Measurements from ENCODE around the gene HIRA.

Gene HIRA

GRCh38 chr22:19478045-19478900 is 46.7 kb upstream of the HIRA start:
- no peak for DNase-seq (ENCODE audit: low read depth)
- TF ChIP-seq, protein P1, sequence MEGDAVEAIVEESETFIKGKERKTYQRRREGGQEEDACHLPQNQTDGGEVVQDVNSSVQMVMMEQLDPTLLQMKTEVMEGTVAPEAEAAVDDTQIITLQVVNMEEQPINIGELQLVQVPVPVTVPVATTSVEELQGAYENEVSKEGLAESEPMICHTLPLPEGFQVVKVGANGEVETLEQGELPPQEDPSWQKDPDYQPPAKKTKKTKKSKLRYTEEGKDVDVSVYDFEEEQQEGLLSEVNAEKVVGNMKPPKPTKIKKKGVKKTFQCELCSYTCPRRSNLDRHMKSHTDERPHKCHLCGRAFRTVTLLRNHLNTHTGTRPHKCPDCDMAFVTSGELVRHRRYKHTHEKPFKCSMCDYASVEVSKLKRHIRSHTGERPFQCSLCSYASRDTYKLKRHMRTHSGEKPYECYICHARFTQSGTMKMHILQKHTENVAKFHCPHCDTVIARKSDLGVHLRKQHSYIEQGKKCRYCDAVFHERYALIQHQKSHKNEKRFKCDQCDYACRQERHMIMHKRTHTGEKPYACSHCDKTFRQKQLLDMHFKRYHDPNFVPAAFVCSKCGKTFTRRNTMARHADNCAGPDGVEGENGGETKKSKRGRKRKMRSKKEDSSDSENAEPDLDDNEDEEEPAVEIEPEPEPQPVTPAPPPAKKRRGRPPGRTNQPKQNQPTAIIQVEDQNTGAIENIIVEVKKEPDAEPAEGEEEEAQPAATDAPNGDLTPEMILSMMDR (IDR thresholded peaks at IDR 0.05; ENCODE audit: control insufficient read depth, insufficient read depth, low read depth, low read length, missing control alignments), result no peak
- peak overlapping the region; percentile 91 for H3K4me3 ChIP-seq (ENCODE audit: control insufficient read depth, low read depth, low read length)

GRCh38 chr22:19477321-19478044 is 46.0 kb upstream of the HIRA start:
- peak overlapping the region; percentile 91 for H3K4me3 ChIP-seq (ENCODE audit: control insufficient read depth, low read depth, low read length)
- DNase-seq (ENCODE audit: low read depth), result no peak
- TF ChIP-seq, protein P1 (IDR thresholded peaks at IDR 0.05; ENCODE audit: control insufficient read depth, insufficient read depth, low read depth, low read length, missing control alignments), result no peak

DNA sequence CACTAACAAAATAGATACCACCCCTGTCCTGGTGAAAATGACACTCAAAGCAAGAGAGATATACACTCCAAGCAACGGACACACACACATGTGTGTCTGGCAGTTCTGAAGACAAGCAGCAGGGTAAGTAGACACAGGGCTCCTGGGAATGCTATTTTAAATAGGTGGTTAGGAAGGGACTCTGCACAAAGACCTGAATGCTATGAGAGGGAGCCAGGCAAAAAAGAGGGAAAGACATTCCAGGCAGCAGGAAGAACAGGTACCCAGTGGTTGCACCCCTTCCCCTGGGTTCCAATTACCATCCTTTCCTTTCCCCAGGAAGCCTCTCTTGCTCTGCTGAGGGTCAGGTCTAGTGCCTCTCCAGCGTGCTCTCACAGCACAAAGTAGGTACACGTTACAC is 44.5 kb upstream of the HIRA start:
- no peak for DNase-seq (ENCODE audit: low read depth)
- TF ChIP-seq, protein P1 (IDR thresholded peaks at IDR 0.05; ENCODE audit: control insufficient read depth, insufficient read depth, low read depth, low read length, missing control alignments), result no peak
- H3K4me3 ChIP-seq (ENCODE audit: control insufficient read depth, low read depth, low read length), result no peak overlapping the region

DNA sequence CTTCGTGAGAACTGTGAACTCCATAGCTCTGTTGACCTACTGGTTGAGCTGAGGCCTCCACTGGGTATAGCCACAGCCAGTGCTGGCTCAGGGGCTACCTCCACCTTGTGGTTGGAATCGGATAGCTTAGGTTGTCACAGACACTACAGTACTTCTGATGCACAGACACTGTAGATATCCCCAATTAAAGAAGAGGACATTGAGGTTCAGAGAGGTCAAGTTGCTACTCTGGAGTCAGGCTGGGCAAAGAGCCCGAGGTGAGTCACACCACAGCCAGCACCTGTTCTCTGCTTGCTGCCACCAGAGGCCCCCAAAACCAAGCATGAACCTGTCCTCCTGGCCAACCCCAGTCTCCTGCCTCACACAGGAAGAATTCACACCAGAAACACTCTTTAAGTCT is 42.0 kb upstream of the HIRA start:
- TF ChIP-seq, protein P1 (IDR thresholded peaks at IDR 0.05; ENCODE audit: control insufficient read depth, insufficient read depth, low read depth, low read length, missing control alignments), result peak; percentile 1
- H3K4me3 ChIP-seq (ENCODE audit: control insufficient read depth, low read depth, low read length), result no peak overlapping the region

DNA sequence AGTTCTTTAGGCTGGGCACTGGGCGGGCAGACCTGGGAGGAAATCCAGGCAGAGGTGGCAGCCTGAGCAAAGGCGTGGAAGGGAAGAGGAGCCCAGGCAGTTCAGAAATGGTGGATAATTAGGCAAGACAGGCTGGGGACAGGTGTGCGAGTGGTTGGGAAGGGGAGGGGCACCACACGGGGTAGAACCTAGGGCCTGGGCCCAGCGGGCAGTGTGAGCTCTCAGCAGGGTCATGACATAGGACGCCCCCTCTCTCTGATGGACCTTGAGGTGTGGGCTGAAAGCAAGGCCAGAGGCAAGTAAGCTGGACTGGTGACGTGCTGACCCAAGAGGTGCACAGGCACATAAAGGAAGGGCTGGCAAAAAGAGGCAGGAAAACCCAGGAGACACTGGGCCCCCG is 40.7 kb upstream of the HIRA start:
- H3K4me3 ChIP-seq (ENCODE audit: control insufficient read depth, low read depth, low read length), result no peak overlapping the region
- DNase-seq (ENCODE audit: low read depth), result no peak
- TF ChIP-seq, protein P1 (IDR thresholded peaks at IDR 0.05; ENCODE audit: control insufficient read depth, insufficient read depth, low read depth, low read length, missing control alignments), result no peak

More for the DNA sequence above, 42.0 kb upstream of the HIRA start:
- DNase-seq (ENCODE audit: low read depth), result no peak

- TF ChIP-seq, protein P1 (IDR thresholded peaks at IDR 0.05; ENCODE audit: control insufficient read depth, insufficient read depth, low read depth, low read length, missing control alignments), result no peak
- no peak for DNase-seq (ENCODE audit: low read depth)
Measured at GRCh38 chr22:19471572-19471971, 40.0 kb upstream of the HIRA start.

More at GRCh38 chr22:19471572-19471971, 40.0 kb upstream of the HIRA start:
- H3K4me3 ChIP-seq (ENCODE audit: control insufficient read depth, low read depth, low read length), result no peak overlapping the region
